GM23338 (cell line): ENCODE data around the gene SRM. TPM values are rescaled to one million over a fixed set of nuclear protein-coding genes. Genes with fewer than 3 reads are reported as not detected.

Source experiments
- CTCF ChIP-seq, 2 experiments: fragments of 200-600 bp in 1 of 2; sonication (generic) in 1 of 2; conservative IDR thresholded peaks; 2 replicates each; pipeline versions ENCODE4 v1.5.1 to v1.6.1; 2016 to 2017; ENCODE audit warnings: antibody characterized with exemption in 2 of 2, low read depth in 2 of 2, mild to moderate bottlenecking in 2 of 2, moderate library complexity in 1 of 2
- EZH2 ChIP-seq: fragments of 200-600 bp; sonication (generic); IDR thresholded peaks from one replicate; pipeline ENCODE4 v1.8.0; 2017; ENCODE audit warnings: antibody characterized with exemption, mild to moderate bottlenecking, low read depth; ENCODE audit not compliant: unreplicated experiment
- NANOG ChIP-seq: IDR thresholded peaks from 2 replicates; pipeline ENCODE4 v1.6.1; 2016; ENCODE audit warnings: antibody characterized with exemption, borderline replicate concordance
- POLR2AphosphoS5 ChIP-seq: IDR thresholded peaks from 2 replicates; pipeline ENCODE4 v1.6.1; 2016; ENCODE audit warnings: antibody characterized with exemption, low read depth
- STAT1 ChIP-seq: IDR thresholded peaks from one replicate; pipeline ENCODE4 v1.6.1; 2016; ENCODE audit warnings: antibody characterized with exemption; ENCODE audit not compliant: unreplicated experiment
- ZNF114 ChIP-seq: fragments of 250-450 bp; sonication (Bioruptor Pico); IDR thresholded peaks from 2 replicates; pipeline ENCODE4 v1.5.0; 2020; ENCODE audit warnings: mild to moderate bottlenecking, moderate library complexity
- ZNF331 ChIP-seq: fragments of 250-450 bp; sonication (Bioruptor Pico); IDR thresholded peaks from 2 replicates; pipeline ENCODE4 v1.5.0; 2020; ENCODE audit warnings: low read depth, mild to moderate bottlenecking, moderate library complexity
- ZNF462 ChIP-seq: fragments of 250-450 bp; sonication (Bioruptor Pico); IDR thresholded peaks from 2 replicates; pipeline ENCODE4 v1.5.0; 2020; ENCODE audit warnings: mild to moderate bottlenecking, moderate library complexity
- polyA plus RNA-seq: library from polyadenylated mRNA; unstranded; fragments of >200 nt; fragmentation: Nextera tagmentation; extraction: Ambion mirVana; gene quantifications from 2 replicates; pipeline ENCODE4 v1.2.1, GENCODE V29; 2016
- total RNA-seq: library from RNA; depleted of rRNA; stranded (reverse); fragments of >200 nt; shearing (Covaris generic); gene quantifications from 2 replicates; pipeline ENCODE4 v1.2.3, GENCODE V29; 2014

SRM gene
- total and polyA plus RNA-seq, 2 experiments from 2014 or later, result 170 to 253 TPM

- TF ChIP-seq ZNF462 (CRISPR knock-in tag), result no peak
- no peak for TF ChIP-seq EZH2
- TF ChIP-seq ZNF114 (CRISPR knock-in tag), result no peak
- TF ChIP-seq STAT1, result no peak
- no peak for TF ChIP-seq CTCF (conservative IDR thresholded peaks at IDR 0.05; ENCODE audit: low read depth in 2 of 2)
- TF ChIP-seq NANOG, result no peak
- TF ChIP-seq POLR2AphosphoS5, result no peak
- TF ChIP-seq ZNF331, result no peak
These were observed 11.1 kb upstream of the SRM start (continued) for GRCh38 chr1:11070876-11071275.
